OCI-LY7 (cell line): ENCODE measurements around the gene FRMD5. TPM values are rescaled to one million over a fixed set of nuclear protein-coding genes. Genes with fewer than 3 reads are reported as not detected.

Source experiments
- BruUV-seq: library from RNA; stranded (reverse); fragments of 400-500 nt; replicated peaks from 2 replicates; lab custom pipeline; 2021; lab: Mats Ljungman, UMichigan
- CTCF ChIA-PET: fragments of 300-600 bp; sonication (Branson Sonifier 250); formaldehyde crosslinking; loops from one replicate; lab custom pipeline; 2022; ENCODE audit warnings: antibody characterized with exemption; ENCODE audit not compliant: unreplicated experiment; lab: Charles Lee
- POLR2A ChIA-PET: fragments of 300-600 bp; sonication (Branson Sonifier 250); formaldehyde crosslinking; loops from one replicate; lab custom pipeline; 2022; ENCODE audit warnings: antibody characterized with exemption; lab: Charles Lee
- DNase-seq: peaks from one replicate; pipeline ENCODE4 v3.0.0-alpha.2; 2015; ENCODE audit warnings: low spot score
- H2AFZ ChIP-seq: fragments of 200-600 bp; sonication (generic), shearing (Covaris generic); 2 replicates; pipeline ENCODE4 v1.6.1; 2014; ENCODE audit warnings: mild to moderate bottlenecking, antibody characterized with exemption, low read length, moderate library complexity
- H3K27ac ChIP-seq: fragments of 200-600 bp; sonication (generic); 2 replicates; pipeline ENCODE4 v1.5.1; 2014; ENCODE audit warnings: mixed run types, low read depth, mild to moderate bottlenecking, moderate library complexity, low read length, inconsistent platforms; ENCODE audit not compliant: poor library complexity, severe bottlenecking
- H3K36me3 ChIP-seq: fragments of 200-600 bp; sonication (generic); 2 replicates; pipeline ENCODE4 v1.6.1; 2014; ENCODE audit warnings: mild to moderate bottlenecking, antibody characterized with exemption, low read length, moderate library complexity, mixed read lengths; ENCODE audit not compliant: insufficient read depth
- H3K4me1 ChIP-seq: fragments of 200-600 bp; sonication (generic); 2 replicates; pipeline ENCODE4 v1.5.1; 2014; ENCODE audit warnings: mild to moderate bottlenecking, low read length; ENCODE audit not compliant: insufficient read depth, poor library complexity, severe bottlenecking
- H3K4me2 ChIP-seq: fragments of 200-600 bp; sonication (generic); 2 replicates; pipeline ENCODE4 v1.6.1; 2014; ENCODE audit warnings: mild to moderate bottlenecking, low read length
- H3K4me3 ChIP-seq: fragments of 200-600 bp; sonication (generic); 2 replicates; pipeline ENCODE4 v1.5.1; 2014; ENCODE audit warnings: mild to moderate bottlenecking, low read depth, low read length; ENCODE audit not compliant: poor library complexity, severe bottlenecking
- H3K79me2 ChIP-seq: fragments of 200-600 bp; sonication (generic); 2 replicates; pipeline ENCODE4 v1.6.1; 2016; ENCODE audit warnings: low read depth, mild to moderate bottlenecking, low read length, moderate library complexity, mixed read lengths; ENCODE audit not compliant: insufficient read depth
- H3K9me2 ChIP-seq: fragments of 200-600 bp; sonication (generic); 2 replicates; pipeline ENCODE4 v1.6.1; 2016; ENCODE audit warnings: mild to moderate bottlenecking, low read length, mixed read lengths; ENCODE audit not compliant: insufficient read depth
- H3K9me3 ChIP-seq: fragments of 200-600 bp; sonication (generic); 2 replicates; pipeline ENCODE4 v1.6.1; 2014; ENCODE audit warnings: mild to moderate bottlenecking, mixed run types, low read length, mixed read lengths
- H4K20me1 ChIP-seq: fragments of 200-600 bp; sonication (generic); 2 replicates; pipeline ENCODE4 v1.6.1; 2014; ENCODE audit warnings: mild to moderate bottlenecking, antibody characterized with exemption, low read length, moderate library complexity, mixed read lengths; ENCODE audit not compliant: insufficient read depth
- EZH2phosphoT487 ChIP-seq: fragments of 200-600 bp; sonication (generic); IDR thresholded peaks from 2 replicates; pipeline ENCODE4 v1.6.1; 2018; ENCODE audit warnings: low read depth, borderline replicate concordance, mild to moderate bottlenecking, mixed run types, antibody characterized with exemption, low read length, moderate library complexity, mixed read lengths
- intact Hi-C: fragments of 100-400 bp; cut with micrococcal nuclease; formaldehyde crosslinking; loops from one replicate; pipeline ENCODE4 v1.10.0; 2022; ENCODE audit not compliant: unreplicated experiment
- total RNA-seq, 2 experiments: library from RNA; depleted of rRNA in 1 of 2; stranded (reverse); fragments of >200 nt in 1 of 2; shearing (Covaris generic) in 1 of 2; gene quantifications; 2 replicates each; pipeline ENCODE4 v1.2.3, GENCODE V29; 2014 to 2022
- TF ChIP-seq, protein P1 (sequence below): fragments of 200-600 bp; sonication (generic); conservative IDR thresholded peaks from 2 replicates; pipeline ENCODE4 v1.5.1; 2014; ENCODE audit warnings: mild to moderate bottlenecking, antibody characterized with exemption, low read length, moderate library complexity, mixed read lengths

The FRMD5 gene
- total RNA-seq, 2 experiments from 2014 or later: not detected

DNA sequence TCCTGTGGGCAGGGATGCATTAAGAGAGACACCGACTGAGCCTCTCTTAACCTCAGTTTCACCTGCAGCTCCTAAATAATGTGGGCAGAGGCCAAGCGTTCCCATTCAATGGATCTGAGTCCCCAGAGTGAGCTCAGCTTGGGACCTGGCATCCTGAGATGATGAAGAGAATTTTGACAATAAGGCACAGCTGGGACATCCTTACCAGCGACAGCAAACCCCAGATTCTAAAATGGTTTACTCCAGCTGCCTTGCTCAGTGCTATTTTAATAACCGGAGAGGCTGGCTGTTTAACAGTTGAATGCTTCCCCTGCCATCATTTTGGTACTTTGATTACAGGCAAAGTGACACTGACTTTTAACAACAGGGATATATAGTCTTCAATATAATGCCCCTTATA lies 244.5 kb downstream of the FRMD5 start:
- Histone ChIP-seq H2AFZ (no peak overlapping the region), H3K4me2 (no peak overlapping the region), H3K79me2 (no peaks in the 10 kb centered on the region), H3K27ac (no peak overlapping the region), H3K36me3 (no peaks in the 10 kb centered on the region), H3K9me3 (no peaks in the 10 kb centered on the region), H3K4me1 (no peaks in the 10 kb centered on the region), H3K4me3 (no peak overlapping the region), H3K9me2 (no peaks in the 10 kb centered on the region), H4K20me1 (no peaks in the 10 kb centered on the region)
- TF ChIP-seq EZH2phosphoT487: no peak
- TF ChIP-seq, protein P1, sequence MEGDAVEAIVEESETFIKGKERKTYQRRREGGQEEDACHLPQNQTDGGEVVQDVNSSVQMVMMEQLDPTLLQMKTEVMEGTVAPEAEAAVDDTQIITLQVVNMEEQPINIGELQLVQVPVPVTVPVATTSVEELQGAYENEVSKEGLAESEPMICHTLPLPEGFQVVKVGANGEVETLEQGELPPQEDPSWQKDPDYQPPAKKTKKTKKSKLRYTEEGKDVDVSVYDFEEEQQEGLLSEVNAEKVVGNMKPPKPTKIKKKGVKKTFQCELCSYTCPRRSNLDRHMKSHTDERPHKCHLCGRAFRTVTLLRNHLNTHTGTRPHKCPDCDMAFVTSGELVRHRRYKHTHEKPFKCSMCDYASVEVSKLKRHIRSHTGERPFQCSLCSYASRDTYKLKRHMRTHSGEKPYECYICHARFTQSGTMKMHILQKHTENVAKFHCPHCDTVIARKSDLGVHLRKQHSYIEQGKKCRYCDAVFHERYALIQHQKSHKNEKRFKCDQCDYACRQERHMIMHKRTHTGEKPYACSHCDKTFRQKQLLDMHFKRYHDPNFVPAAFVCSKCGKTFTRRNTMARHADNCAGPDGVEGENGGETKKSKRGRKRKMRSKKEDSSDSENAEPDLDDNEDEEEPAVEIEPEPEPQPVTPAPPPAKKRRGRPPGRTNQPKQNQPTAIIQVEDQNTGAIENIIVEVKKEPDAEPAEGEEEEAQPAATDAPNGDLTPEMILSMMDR: no peak
- ChIA-PET POLR2A (no interaction called here), CTCF (no interaction called here)
- intact Hi-C loops: no loop called here
- BruUV-seq: no TSS peak
- no peak for DNase-seq

DNA sequence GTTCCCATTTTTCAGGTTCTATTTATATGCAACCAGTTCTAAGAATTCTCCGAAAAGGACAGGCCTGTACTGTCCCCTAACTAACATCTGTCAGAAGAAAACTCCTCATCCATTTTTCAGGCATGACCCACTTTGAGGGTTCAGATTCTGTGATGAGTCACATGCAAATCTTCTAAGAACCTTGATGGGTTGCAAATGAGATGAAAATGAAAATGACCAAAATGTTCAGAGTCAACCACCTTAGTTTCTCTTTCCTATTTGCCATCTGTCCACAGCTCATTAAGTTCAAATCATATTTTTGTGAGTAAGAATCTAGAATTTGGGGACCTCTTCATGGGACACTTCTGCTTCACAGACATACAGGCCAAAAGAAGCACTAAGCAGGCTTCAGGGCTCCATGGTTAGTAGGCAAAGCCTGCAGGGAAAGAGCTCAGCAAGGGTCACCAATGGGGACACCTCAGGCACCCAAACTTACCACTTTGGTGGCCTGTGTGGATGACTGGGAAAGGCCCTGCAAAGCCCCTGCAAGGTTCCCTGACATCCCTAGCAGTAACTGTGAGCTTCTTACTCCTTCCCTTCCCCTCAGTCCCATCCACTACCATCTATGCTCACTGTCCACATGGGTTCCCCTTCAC lies 246.3 kb downstream of the FRMD5 start:
- H3K4me2 ChIP-seq: no peak overlapping the region
- CTCF ChIA-PET: no interaction called here
- BruUV-seq: no TSS peak
- H3K9me2 ChIP-seq: no peaks in the 10 kb centered on the region
- no peaks in the 10 kb centered on the region for H3K36me3 ChIP-seq
- DNase-seq: no peak
- intact Hi-C loops: no loop called here
- H3K9me3 ChIP-seq: no peaks in the 10 kb centered on the region
- POLR2A ChIA-PET: interaction anchor here (1.2 kb wide), 1 partner anchor 10 kb away, joined by 3 read pairs; no protein-coding TSS in a partner anchor
- H3K4me3 ChIP-seq: no peak overlapping the region
- H3K4me1 ChIP-seq: no peaks in the 10 kb centered on the region
- H3K27ac ChIP-seq: no peak overlapping the region
- no peak for TF ChIP-seq EZH2phosphoT487
- TF ChIP-seq, protein P1: no peak
- H2AFZ ChIP-seq: no peak overlapping the region
- no peaks in the 10 kb centered on the region for H3K79me2 ChIP-seq
- no peaks in the 10 kb centered on the region for H4K20me1 ChIP-seq

DNA sequence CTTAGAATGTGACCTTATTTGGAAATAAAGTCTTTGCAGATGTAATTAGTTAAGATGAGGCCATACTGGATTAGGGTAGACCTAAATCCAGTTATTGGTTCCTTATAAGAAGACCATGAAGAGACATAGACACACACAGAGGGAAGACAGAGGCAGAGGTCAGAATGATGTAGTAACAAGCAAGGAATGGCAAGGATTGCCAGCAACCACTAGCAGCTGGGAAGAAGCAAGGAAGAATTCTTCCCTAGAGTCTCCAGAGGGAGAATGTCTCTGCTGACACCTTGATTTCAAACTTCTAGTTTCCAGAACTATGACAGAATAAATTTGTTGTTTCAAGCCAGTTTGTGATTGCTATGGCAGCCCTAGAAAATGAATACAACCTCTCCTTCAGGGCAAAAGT lies 251.6 kb downstream of the FRMD5 start:
- Histone ChIP-seq H3K9me3 (no peaks in the 10 kb centered on the region), H3K79me2 (no peaks in the 10 kb centered on the region), H3K4me1 (peaks cover 6% of the 10 kb centered on the region), H3K27ac (no peak overlapping the region), H3K36me3 (no peaks in the 10 kb centered on the region), H2AFZ (no peak overlapping the region), H3K4me2 (no peak overlapping the region), H3K9me2 (no peaks in the 10 kb centered on the region), H3K4me3 (no peak overlapping the region), H4K20me1 (0 out of 2 replicates have a peak, but pooled peaks cover 6% of the 10 kb centered on the region)
- BruUV-seq: no TSS peak
- CTCF ChIA-PET: no interaction called here
- intact Hi-C loops: no loop called here
- POLR2A ChIA-PET: no interaction called here
- no peak for DNase-seq
- TF ChIP-seq EZH2phosphoT487: no peak
- TF ChIP-seq, protein P1: no peak
